Measurements from ENCODE around the gene FBXW5. TPM values are rescaled to one million over a fixed set of nuclear protein-coding genes. Genes with fewer than 3 reads are reported as not detected.

Gene FBXW5
- total and polyA plus RNA-seq, 2 experiments from 2014 or later: 110 to 234 TPM

DNA sequence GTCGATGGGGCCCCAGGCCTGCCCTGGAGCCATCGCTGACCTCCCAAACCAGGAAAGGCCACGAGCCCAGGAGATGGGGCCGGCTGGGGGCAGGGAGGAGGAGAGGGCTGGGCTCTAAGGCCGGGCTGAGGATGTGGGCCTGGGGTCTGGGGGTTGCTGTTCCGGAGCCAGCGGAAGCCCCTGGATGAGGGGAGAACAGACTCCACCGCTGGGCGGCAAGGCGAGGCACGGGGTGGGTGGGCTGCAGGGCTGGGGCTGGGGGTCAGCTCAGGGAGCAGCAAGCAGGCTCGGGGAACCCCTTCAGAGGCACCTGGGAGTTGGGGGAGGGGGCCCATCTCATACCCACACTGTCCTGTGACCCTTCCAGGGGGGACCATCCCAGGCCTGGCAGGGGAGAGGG, 19.2 kb upstream of the FBXW5 start:
- in situ Hi-C loops (cut with MboI): no loop called here
- H3K4me3 ChIP-seq: no peak overlapping the region

GRCh38 chr9:136963341-136963740, 18.8 kb upstream of the FBXW5 start:
- H3K27ac ChIP-seq: no peak overlapping the region
- H3K27me3 ChIP-seq (replicated peaks; ENCODE audit: insufficient read depth): no peaks in the 10 kb centered on the region
- H3K79me2 ChIP-seq (ENCODE audit: insufficient read depth): no peaks in the 10 kb centered on the region
- no peak overlapping the region for H3K9ac ChIP-seq
- H3K9me3 ChIP-seq (ENCODE audit: low read depth): no peaks in the 10 kb centered on the region
- no peak overlapping the region for H2AFZ ChIP-seq
- no peaks in the 10 kb centered on the region for H3K9me2 ChIP-seq (ENCODE audit: insufficient read depth)
- in situ Hi-C loops (cut with MboI): no loop called here
- no peaks in the 10 kb centered on the region for H3K36me3 ChIP-seq (ENCODE audit: low read depth)
- 51 to 60% methylated on average over 15 of the region's 15 CpGs for WGBS, 2 experiments (ENCODE audit: low coverage in 1 of 2, low lambda C conversion rate in 2 of 2, missing lambda C conversion rate in 2 of 2)
- no peaks in the 10 kb centered on the region for H3K4me1 ChIP-seq (ENCODE audit: insufficient read depth)
- no peaks in the 10 kb centered on the region for H3F3A ChIP-seq (ENCODE audit: insufficient read depth)
- TF ChIP-seq EZH2phosphoT487 (IDR thresholded peaks at IDR 0.05; ENCODE audit: insufficient read depth, low read depth) (no peak), EZH2 (IDR thresholded peaks at IDR 0.05; ENCODE audit: insufficient read depth, poor library complexity, severe bottlenecking) (no peak)
- H4K20me1 ChIP-seq (ENCODE audit: insufficient read depth): no peaks in the 10 kb centered on the region
- no peak for DNase-seq
- H3K4me2 ChIP-seq (ENCODE audit: unreplicated experiment): no peak overlapping the region
- H3K4me3 ChIP-seq: no peak overlapping the region

More for the DNA sequence above, 19.2 kb upstream of the FBXW5 start:
- H3K9me3 ChIP-seq (ENCODE audit: low read depth): no peaks in the 10 kb centered on the region
- TF ChIP-seq EZH2 (IDR thresholded peaks at IDR 0.05; ENCODE audit: insufficient read depth, poor library complexity, severe bottlenecking) (no peak), EZH2phosphoT487 (IDR thresholded peaks at IDR 0.05; ENCODE audit: insufficient read depth, low read depth) (no peak)
- no peaks in the 10 kb centered on the region for H3K4me1 ChIP-seq (ENCODE audit: insufficient read depth)
- no peaks in the 10 kb centered on the region for H4K20me1 ChIP-seq (ENCODE audit: insufficient read depth)
- DNase-seq: no peak
- H3K9ac ChIP-seq: no peak overlapping the region
- WGBS, 2 experiments (ENCODE audit: low coverage in 1 of 2, low lambda C conversion rate in 2 of 2, missing lambda C conversion rate in 2 of 2): 71 to 74% methylated on average over 4 to 12 of the region's 12 CpGs
- H3F3A ChIP-seq (ENCODE audit: insufficient read depth): no peaks in the 10 kb centered on the region
- H3K4me2 ChIP-seq (ENCODE audit: unreplicated experiment): no peak overlapping the region
- H3K27me3 ChIP-seq (replicated peaks; ENCODE audit: insufficient read depth): no peaks in the 10 kb centered on the region
- no peaks in the 10 kb centered on the region for H3K36me3 ChIP-seq (ENCODE audit: low read depth)
- H3K79me2 ChIP-seq (ENCODE audit: insufficient read depth): no peaks in the 10 kb centered on the region
- no peak overlapping the region for H2AFZ ChIP-seq
- H3K9me2 ChIP-seq (ENCODE audit: insufficient read depth): no peaks in the 10 kb centered on the region
- H3K27ac ChIP-seq: no peak overlapping the region

DNA sequence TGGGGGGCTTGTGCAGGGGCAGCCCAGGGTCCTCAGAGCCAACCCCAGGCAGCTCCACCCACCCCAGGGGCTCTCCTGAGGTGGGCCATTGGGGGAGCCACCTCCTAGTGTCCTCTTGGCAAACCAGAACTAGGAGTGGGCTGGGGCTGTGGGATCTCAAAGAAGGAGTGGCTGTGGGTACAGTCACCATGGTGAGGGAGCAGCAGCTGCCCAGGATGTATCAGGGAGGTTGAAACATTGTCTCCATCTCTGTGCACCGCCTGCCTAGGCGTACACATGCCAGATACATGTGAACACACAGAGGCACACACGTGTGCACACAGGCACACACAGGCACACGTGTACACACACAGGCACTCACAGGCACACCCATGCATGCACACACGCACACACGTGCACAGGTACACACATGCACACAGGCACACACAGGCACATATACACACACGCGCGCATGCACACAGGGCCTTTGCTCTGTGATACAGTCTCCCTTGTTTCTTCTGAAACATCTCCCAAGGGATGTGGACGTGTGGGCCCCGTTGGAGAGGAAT, 18.2 kb upstream of the FBXW5 start:
- WGBS, 2 experiments (ENCODE audit: low coverage in 1 of 2, low lambda C conversion rate in 2 of 2, missing lambda C conversion rate in 2 of 2): 67 to 69% methylated on average over 11 of the region's 11 CpGs
- TF ChIP-seq EZH2phosphoT487 (IDR thresholded peaks at IDR 0.05; ENCODE audit: insufficient read depth, low read depth) (no peak), EZH2 (IDR thresholded peaks at IDR 0.05; ENCODE audit: insufficient read depth, poor library complexity, severe bottlenecking) (no peak)
- no peaks in the 10 kb centered on the region for H4K20me1 ChIP-seq (ENCODE audit: insufficient read depth)
- H3K9me3 ChIP-seq (ENCODE audit: low read depth): no peaks in the 10 kb centered on the region
- in situ Hi-C loops (cut with MboI): no loop called here
- H2AFZ ChIP-seq: no peak overlapping the region
- DNase-seq: no peak
- no peaks in the 10 kb centered on the region for H3F3A ChIP-seq (ENCODE audit: insufficient read depth)
- no peak overlapping the region for H3K9ac ChIP-seq
- H3K27ac ChIP-seq: no peak overlapping the region
- no peaks in the 10 kb centered on the region for H3K79me2 ChIP-seq (ENCODE audit: insufficient read depth)
- no peaks in the 10 kb centered on the region for H3K9me2 ChIP-seq (ENCODE audit: insufficient read depth)
- H3K4me1 ChIP-seq (ENCODE audit: insufficient read depth): no peaks in the 10 kb centered on the region
- no peaks in the 10 kb centered on the region for H3K27me3 ChIP-seq (replicated peaks; ENCODE audit: insufficient read depth)
- no peaks in the 10 kb centered on the region for H3K36me3 ChIP-seq (ENCODE audit: low read depth)
- no peak overlapping the region for H3K4me3 ChIP-seq
- no peak overlapping the region for H3K4me2 ChIP-seq (ENCODE audit: unreplicated experiment)

DNA sequence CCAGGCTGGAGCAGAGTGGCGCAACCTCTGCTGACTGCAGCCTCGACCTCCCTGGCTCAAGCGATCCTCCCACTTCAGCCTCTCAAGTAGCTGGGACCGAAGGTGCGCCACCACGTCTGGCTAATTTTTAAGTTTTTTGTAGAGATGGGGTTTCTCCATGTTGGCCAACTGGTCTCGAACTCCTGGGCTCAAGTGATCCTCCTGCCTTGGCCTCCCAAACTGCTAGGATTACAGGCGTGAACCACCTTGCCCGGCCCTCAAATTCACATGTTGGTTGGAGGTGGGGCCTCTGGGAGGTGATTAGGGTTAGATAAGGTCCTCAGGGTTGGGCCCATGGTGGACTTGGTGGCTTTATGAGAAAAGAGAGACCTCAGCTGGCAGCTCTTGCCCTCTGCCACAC, 17.6 kb upstream of the FBXW5 start:
- H2AFZ ChIP-seq: no peak overlapping the region
- no peaks in the 10 kb centered on the region for H3K36me3 ChIP-seq (ENCODE audit: low read depth)
- H3K9me3 ChIP-seq (ENCODE audit: low read depth): no peaks in the 10 kb centered on the region
- no peak overlapping the region for H3K4me3 ChIP-seq
- H3K9me2 ChIP-seq (ENCODE audit: insufficient read depth): no peaks in the 10 kb centered on the region
- H4K20me1 ChIP-seq (ENCODE audit: insufficient read depth): no peaks in the 10 kb centered on the region
- WGBS, 2 experiments (ENCODE audit: low coverage in 1 of 2, low lambda C conversion rate in 2 of 2, missing lambda C conversion rate in 2 of 2): 84 to 85% methylated on average over 9 of the region's 9 CpGs
- no peak overlapping the region for H3K9ac ChIP-seq
- in situ Hi-C loops (cut with MboI): no loop called here
- H3K79me2 ChIP-seq (ENCODE audit: insufficient read depth): no peaks in the 10 kb centered on the region
- H3K27ac ChIP-seq: no peak overlapping the region
- TF ChIP-seq EZH2phosphoT487 (IDR thresholded peaks at IDR 0.05; ENCODE audit: insufficient read depth, low read depth): no peak
- no peak for TF ChIP-seq EZH2 (IDR thresholded peaks at IDR 0.05; ENCODE audit: insufficient read depth, poor library complexity, severe bottlenecking)
- H3K4me1 ChIP-seq (ENCODE audit: insufficient read depth): no peaks in the 10 kb centered on the region
- no peak for DNase-seq
- H3F3A ChIP-seq (ENCODE audit: insufficient read depth): no peaks in the 10 kb centered on the region
- H3K27me3 ChIP-seq (replicated peaks; ENCODE audit: insufficient read depth): no peaks in the 10 kb centered on the region
- H3K4me2 ChIP-seq (ENCODE audit: unreplicated experiment): no peak overlapping the region

All from GM23248 (cell line).